ENCODE results near the gene HOXC12.

The HOXC12 gene

GRCh38 chr12:53941187-53941586 is 13.5 kb upstream of the HOXC12 start:
- DNase-seq, result no peak

- DNase-seq, result no peak
These were observed 13.0 kb upstream of the HOXC12 start for GRCh38 chr12:53941750-53942149.

- DNase-seq, result no peak
These were observed 12.2 kb upstream of the HOXC12 start for GRCh38 chr12:53942467-53942997.

GRCh38 chr12:53944209-53944608 is 10.5 kb upstream of the HOXC12 start:
- no peak for DNase-seq

- no peak for DNase-seq
These were observed 9.5 kb upstream of the HOXC12 start for GRCh38 chr12:53944907-53945847.

GRCh38 chr12:53947743-53948142 is 7.0 kb upstream of the HOXC12 start:
- DNase-seq, result no peak

GRCh38 chr12:53948650-53949593 is 5.8 kb upstream of the HOXC12 start:
- DNase-seq, result no peak

- no peak for DNase-seq
These were observed 4.9 kb upstream of the HOXC12 start for GRCh38 chr12:53949631-53950436.

DNA sequence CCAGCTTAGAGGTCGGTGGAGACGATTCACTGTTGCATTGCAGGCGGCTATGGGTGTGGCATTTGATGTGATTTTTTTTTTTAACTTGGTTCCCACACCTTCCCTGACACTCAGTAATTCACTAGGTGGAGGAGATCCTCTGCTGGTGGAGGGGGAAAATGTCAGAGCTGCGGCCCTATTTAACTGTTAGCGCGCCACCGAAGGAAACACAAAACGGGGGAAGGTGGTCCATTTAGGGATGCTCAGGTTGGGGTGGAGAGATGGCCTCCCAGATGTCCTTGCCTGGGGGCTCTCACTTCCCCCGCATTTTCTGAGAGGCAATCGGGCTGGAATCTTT is 4.3 kb upstream of the HOXC12 start:
- DNase-seq, result no peak

- no peak for DNase-seq
These were observed 3.7 kb upstream of the HOXC12 start for GRCh38 chr12:53950789-53951576.

GRCh38 chr12:53951577-53952334 is 2.9 kb upstream of the HOXC12 start:
- no peak for DNase-seq

GRCh38 chr12:53952335-53952694 is 2.4 kb upstream of the HOXC12 start:
- DNase-seq, result no peak

DNA sequence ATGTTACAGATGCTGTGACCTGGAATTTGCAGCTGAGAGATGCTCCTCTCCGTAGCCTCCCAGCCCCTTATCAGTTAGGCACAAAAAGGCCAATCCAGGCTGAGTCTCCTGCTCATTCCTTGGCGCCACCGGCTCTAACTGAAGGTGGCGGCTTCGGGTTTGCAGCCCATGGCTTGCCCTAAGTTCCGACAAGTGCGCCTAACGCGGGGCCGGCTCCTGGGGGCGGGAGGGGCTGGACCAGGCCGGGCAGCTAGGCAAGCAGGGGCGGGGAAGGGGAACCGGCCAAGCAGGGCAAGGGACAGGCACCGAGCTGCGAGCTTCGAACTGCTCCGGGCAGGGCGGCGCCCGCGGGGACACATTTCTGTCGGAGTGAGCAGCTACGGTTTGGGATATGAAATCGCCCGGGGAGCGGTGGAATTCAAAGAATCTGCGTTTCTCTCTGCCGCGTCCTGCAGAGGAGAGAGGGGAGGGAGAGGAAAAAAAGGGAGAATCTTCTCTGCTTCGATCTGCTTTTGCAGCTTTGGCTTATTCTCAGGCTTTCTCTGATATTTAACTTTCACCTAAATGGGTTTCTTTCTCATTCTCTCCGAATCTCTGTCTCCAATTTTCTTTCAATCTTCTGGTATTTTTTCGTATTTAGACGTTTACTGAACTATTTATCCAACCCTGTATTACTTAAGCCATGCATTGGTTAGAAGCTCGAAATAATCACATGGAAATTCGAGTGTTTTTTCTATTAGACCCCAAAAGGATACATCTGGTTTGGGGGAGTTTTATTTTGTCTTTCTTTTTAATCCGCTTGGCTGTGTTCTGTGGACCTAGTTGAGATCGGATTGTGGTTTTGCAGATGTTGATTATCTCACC is 1.6 kb upstream of the HOXC12 start:
- no peak for DNase-seq

GRCh38 chr12:53953831-53954693 is 641 bp upstream of the HOXC12 start:
- no peak for DNase-seq

- no peak for DNase-seq
These were observed 503 bp downstream of the HOXC12 start for GRCh38 chr12:53955036-53955775.

DNA sequence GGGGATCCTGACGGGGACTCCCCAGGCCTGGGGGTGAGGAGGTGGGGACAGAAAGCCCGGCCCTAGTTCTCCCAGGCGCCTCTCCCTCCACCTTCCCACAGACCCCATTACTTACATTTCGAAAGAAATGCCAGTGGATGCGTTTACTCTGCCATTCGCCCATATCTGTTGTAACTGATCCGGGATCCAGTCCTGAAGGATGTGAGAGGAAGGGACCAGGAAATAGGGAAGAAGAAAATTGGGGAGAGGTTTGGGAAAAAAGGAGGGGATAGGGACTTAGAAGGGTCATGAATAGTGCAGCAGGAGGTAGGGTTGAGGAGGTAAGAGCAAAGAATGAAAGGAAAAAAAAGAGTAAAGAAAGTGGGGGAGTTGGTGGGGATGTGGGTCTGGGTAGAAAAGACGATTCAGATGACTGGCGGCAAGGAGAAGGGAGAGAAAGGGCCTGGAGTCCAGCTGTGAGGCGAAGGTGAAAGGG is 1.1 kb downstream of the HOXC12 start:
- DNase-seq, result no peak

DNA sequence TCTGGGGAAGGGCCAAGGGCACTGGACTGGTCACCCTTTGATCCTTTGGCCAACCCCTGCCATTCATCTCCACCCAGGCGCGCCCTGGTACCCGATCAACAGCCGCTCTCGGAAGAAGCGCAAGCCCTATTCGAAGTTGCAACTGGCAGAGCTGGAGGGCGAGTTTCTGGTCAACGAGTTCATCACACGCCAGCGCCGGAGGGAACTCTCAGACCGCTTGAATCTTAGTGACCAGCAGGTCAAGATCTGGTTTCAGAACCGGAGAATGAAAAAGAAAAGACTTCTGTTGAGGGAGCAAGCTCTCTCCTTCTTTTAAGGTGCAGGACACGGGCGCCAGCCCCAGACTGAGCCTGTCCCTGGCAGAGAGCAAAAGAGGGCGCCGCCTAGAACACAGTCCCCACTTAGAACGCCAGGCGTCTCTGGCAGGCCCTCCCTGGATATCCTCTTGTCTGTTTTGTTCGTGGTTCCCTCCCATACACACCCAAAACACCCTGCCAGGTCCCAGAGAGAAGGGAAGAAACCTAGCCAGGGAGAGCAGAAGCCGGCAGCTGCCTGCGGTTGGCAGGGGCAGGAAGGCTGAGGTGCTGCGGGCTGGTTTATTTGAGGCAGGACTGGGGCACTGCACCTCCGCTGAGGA is 1.7 kb downstream of the HOXC12 start:
- no peak for DNase-seq
